HCT116 (cell line): ENCODE measurements around the gene RNF225. TPM values are rescaled to one million over a fixed set of nuclear protein-coding genes. Genes with fewer than 3 reads are reported as not detected.

ENCODE experiments used
- ATAC-seq: fragments of 200-7000 bp; cut with Tn5 transposase; 2 replicates; pipeline ENCODE4 v1.9.1; 2020; ENCODE audit warnings: mild to moderate bottlenecking, moderate library complexity
- BruUV-seq: library from RNA; stranded (reverse); fragments of 400-500 nt; replicated peaks from 2 replicates; lab custom pipeline; 2021; lab: Mats Ljungman, UMichigan
- CTCF ChIA-PET: fragments of 300-600 bp; sonication (Branson Sonifier 250); formaldehyde crosslinking; loops from one replicate; lab custom pipeline; 2021; ENCODE audit warnings: antibody characterized with exemption; lab: Charles Lee
- POLR2A ChIA-PET: fragments of 300-600, 350-600 bp; sonication (Branson Sonifier 250); formaldehyde crosslinking; loops from one replicate; lab custom pipeline; 2021; ENCODE audit warnings: antibody characterized with exemption; lab: Charles Lee
- RAD21 ChIA-PET, 2 experiments: fragments of 300-600 bp; sonication (Branson Sonifier 250); formaldehyde crosslinking; loops; one replicate each; lab custom pipeline; 2023; ENCODE audit warnings: low total read pairs in 2 of 2; ENCODE audit not compliant: uncharacterized antibody in 2 of 2, unreplicated experiment in 2 of 2, low non-redundant PET in 1 of 2; lab: Charles Lee
- DNase-seq: peaks from one replicate; pipeline ENCODE4 v3.0.0-alpha.2; 2010; ENCODE audit warnings: low read depth, low spot score
- H2AFZ ChIP-seq: fragments of 200-600 bp; shearing (Covaris generic), sonication (generic); 2 replicates; pipeline ENCODE4 v1.6.1; 2017; ENCODE audit warnings: low read depth, mixed run types, mixed read lengths, antibody characterized with exemption, low read length; ENCODE audit not compliant: poor library complexity, severe bottlenecking
- H3K27ac ChIP-seq: 2 replicates; pipeline ENCODE4 v1.5.1; 2012; ENCODE audit warnings: low read depth, low read length
- H3K27me3 ChIP-seq: fragments of 200-600 bp; sonication (generic); 2 replicates; pipeline ENCODE4 v1.6.1; 2016; ENCODE audit warnings: mixed run types, low read length, mixed read lengths; ENCODE audit not compliant: insufficient read depth
- H3K36me3 ChIP-seq, 2 experiments: fragments of 200-500 bp in 1 of 2; fragments of 200-600 bp in 1 of 2; sonication (Bioruptor generic) in 1 of 2; sonication (generic) in 1 of 2; 2 replicates each; pipeline versions ENCODE4 v1.5.1 to v1.6.1; 2014 to 2016; ENCODE audit warnings: low read length in 2 of 2, inconsistent platforms in 1 of 2, mixed read lengths in 1 of 2, mixed run types in 1 of 2; ENCODE audit not compliant: insufficient read depth in 2 of 2, control insufficient read depth in 1 of 2
- H3K4me1 ChIP-seq, 2 experiments: fragments of 200-600 bp in 1 of 2; sonication (generic) in 1 of 2; 2 replicates each; pipeline versions ENCODE4 v1.5.1 to v1.6.1; 2012 to 2017; ENCODE audit warnings: low read length in 2 of 2, inconsistent platforms in 1 of 2, mild to moderate bottlenecking in 1 of 2, mixed read lengths in 1 of 2, mixed run types in 1 of 2, moderate library complexity in 1 of 2; ENCODE audit not compliant: insufficient read depth in 2 of 2, control insufficient read depth in 1 of 2
- H3K4me2 ChIP-seq: fragments of 200-600 bp; sonication (generic); 2 replicates; pipeline ENCODE4 v1.6.1; 2017; ENCODE audit warnings: mixed run types, low read length, mixed read lengths
- H3K4me3 ChIP-seq, 2 experiments: fragments of 200-600 bp in 1 of 2; sonication (generic) in 1 of 2; replicated peaks in 1 of 2; 2 replicates each; pipeline ENCODE4 v1.5.1; 2011 to 2016; ENCODE audit warnings: low read length in 2 of 2, control low read depth in 1 of 2, low read depth in 1 of 2, mild to moderate bottlenecking in 1 of 2, mixed read lengths in 1 of 2, mixed run types in 1 of 2
- H3K79me2 ChIP-seq: fragments of 200-600 bp; sonication (generic); 2 replicates; pipeline ENCODE4 v1.6.1; 2017; ENCODE audit warnings: mild to moderate bottlenecking, mixed run types, low read length, moderate library complexity, mixed read lengths; ENCODE audit not compliant: insufficient read depth
- H3K9ac ChIP-seq: fragments of 200-600 bp; sonication (generic); 2 replicates; pipeline ENCODE4 v1.6.1; 2016; ENCODE audit warnings: low read length, mixed read lengths
- H3K9me2 ChIP-seq: fragments of 200-600 bp; sonication (generic), shearing (Covaris generic); 2 replicates; pipeline ENCODE4 v1.6.1; 2017; ENCODE audit warnings: mixed run types, mild to moderate bottlenecking, moderate library complexity; ENCODE audit not compliant: insufficient read depth
- H3K9me3 ChIP-seq, 2 experiments: fragments of 200-500 bp in 1 of 2; fragments of 200-600 bp in 1 of 2; sonication (Bioruptor generic) in 1 of 2; sonication (generic) in 1 of 2; 2 replicates each; pipeline ENCODE4 v1.6.1; 2014 to 2017; ENCODE audit warnings: low read length in 2 of 2, mixed read lengths in 2 of 2, inconsistent platforms in 1 of 2, low read depth in 1 of 2, mild to moderate bottlenecking in 1 of 2, mixed run types in 1 of 2, moderate library complexity in 1 of 2; ENCODE audit not compliant: control insufficient read depth in 1 of 2, insufficient read depth in 1 of 2
- H4K20me1 ChIP-seq: fragments of 200-600 bp; sonication (generic), shearing (Covaris generic); 2 replicates; pipeline ENCODE4 v1.6.1; 2017; ENCODE audit warnings: mixed run types, mild to moderate bottlenecking, moderate library complexity; ENCODE audit not compliant: insufficient read depth
- CBX3 ChIP-seq: IDR thresholded peaks from 2 replicates; pipeline ENCODE4 v1.6.1; 2012; ENCODE audit warnings: low read depth
- CEBPB ChIP-seq: IDR thresholded peaks from 2 replicates; pipeline ENCODE4 v1.6.1; 2012; ENCODE audit warnings: low read depth
- ELF1 ChIP-seq: IDR thresholded peaks from 2 replicates; pipeline ENCODE4 v1.6.1; 2012; ENCODE audit warnings: low read depth, borderline replicate concordance
- EZH2 ChIP-seq: fragments of 200-600 bp; sonication (generic); IDR thresholded peaks from 2 replicates; pipeline ENCODE4 v1.6.1; 2017; ENCODE audit warnings: antibody characterized with exemption, mixed run types
- EZH2phosphoT487 ChIP-seq: fragments of 200-600 bp; IDR thresholded peaks from 2 replicates; pipeline ENCODE4 v1.6.1; 2018; ENCODE audit warnings: antibody characterized with exemption, borderline replicate concordance
- FOSL1 ChIP-seq: IDR thresholded peaks from 2 replicates; pipeline ENCODE4 v1.6.1; 2012; ENCODE audit warnings: low read depth
- JUND ChIP-seq: IDR thresholded peaks from 2 replicates; pipeline ENCODE4 v1.6.1; 2012
- POLR2A ChIP-seq: IDR thresholded peaks from 2 replicates; pipeline ENCODE4 v1.7.0; 2011; ENCODE audit warnings: borderline replicate concordance; ENCODE audit not compliant: insufficient read depth, insufficient read length; ENCODE audit errors: extremely low read depth
- POLR2AphosphoS5 ChIP-seq: IDR thresholded peaks from 2 replicates; pipeline ENCODE4 v1.6.1; 2011; ENCODE audit warnings: mild to moderate bottlenecking, low read depth, low read length, moderate library complexity
- RAD21 ChIP-seq: IDR thresholded peaks from 2 replicates; pipeline ENCODE4 v1.6.1; 2012; ENCODE audit warnings: low read depth, mild to moderate bottlenecking
- SIN3A ChIP-seq: IDR thresholded peaks from 2 replicates; pipeline ENCODE4 v1.6.1; 2012; ENCODE audit warnings: low read depth
- SP1 ChIP-seq: IDR thresholded peaks from 2 replicates; pipeline ENCODE4 v1.6.1; 2012; ENCODE audit warnings: low read depth
- SRF ChIP-seq: IDR thresholded peaks from 2 replicates; pipeline ENCODE4 v1.6.1; 2012; ENCODE audit warnings: low read depth
- TCF7L2 ChIP-seq: IDR thresholded peaks from 2 replicates; pipeline ENCODE4 v1.7.0; 2011; ENCODE audit warnings: borderline replicate concordance, inconsistent platforms; ENCODE audit not compliant: insufficient read depth, insufficient read length; ENCODE audit errors: extremely low read depth
- YY1 ChIP-seq: IDR thresholded peaks from 2 replicates; pipeline ENCODE4 v1.6.1; 2011; ENCODE audit warnings: low read length, low read depth, moderate library complexity, mild to moderate bottlenecking; ENCODE audit not compliant: insufficient replicate concordance; ENCODE audit errors: extremely low read depth
- ZFX ChIP-seq: fragments of 450-650 bp; IDR thresholded peaks from 2 replicates; pipeline ENCODE4 v1.6.1; 2017
- intact Hi-C: fragments of 100-400 bp; cut with micrococcal nuclease; formaldehyde crosslinking; loops from 2 replicates; pipeline ENCODE4 v1.10.0; 2022
- total RNA-seq: library from RNA; stranded (reverse); gene quantifications from one replicate; pipeline ENCODE4 v1.2.1, GENCODE V29; 2021; ENCODE audit not compliant: unreplicated experiment
- TF ChIP-seq, protein P1 (sequence below): IDR thresholded peaks from 2 replicates; pipeline ENCODE4 v1.6.1; 2011; ENCODE audit warnings: mild to moderate bottlenecking, low read length, moderate library complexity; ENCODE audit not compliant: insufficient replicate concordance; ENCODE audit errors: extremely low read depth
- TF ChIP-seq, protein P2 (sequence below): IDR thresholded peaks from 2 replicates; pipeline ENCODE4 v1.6.1; 2012
- TF ChIP-seq, protein P3 (sequence below): IDR thresholded peaks from 2 replicates; pipeline ENCODE4 v1.6.1; 2012
- TF ChIP-seq, protein P4 (sequence below), 3 experiments: fragments of 200-600 bp in 1 of 3; sonication (generic) in 1 of 3; IDR thresholded peaks in 2 of 3; conservative IDR thresholded peaks in 1 of 3; 2 replicates each; pipeline ENCODE4 v1.5.1; 2012 to 2017; ENCODE audit warnings: low read depth in 2 of 3, low read length in 2 of 3, antibody characterized with exemption in 1 of 3, borderline replicate concordance in 1 of 3, control low read depth in 1 of 3, mild to moderate bottlenecking in 1 of 3, mixed read lengths in 1 of 3, mixed run types in 1 of 3, moderate library complexity in 1 of 3; ENCODE audit not compliant: insufficient read depth in 1 of 3

RNF225 gene
- total RNA-seq, 1 experiment from 2014 or later: 1.2 TPM

DNA sequence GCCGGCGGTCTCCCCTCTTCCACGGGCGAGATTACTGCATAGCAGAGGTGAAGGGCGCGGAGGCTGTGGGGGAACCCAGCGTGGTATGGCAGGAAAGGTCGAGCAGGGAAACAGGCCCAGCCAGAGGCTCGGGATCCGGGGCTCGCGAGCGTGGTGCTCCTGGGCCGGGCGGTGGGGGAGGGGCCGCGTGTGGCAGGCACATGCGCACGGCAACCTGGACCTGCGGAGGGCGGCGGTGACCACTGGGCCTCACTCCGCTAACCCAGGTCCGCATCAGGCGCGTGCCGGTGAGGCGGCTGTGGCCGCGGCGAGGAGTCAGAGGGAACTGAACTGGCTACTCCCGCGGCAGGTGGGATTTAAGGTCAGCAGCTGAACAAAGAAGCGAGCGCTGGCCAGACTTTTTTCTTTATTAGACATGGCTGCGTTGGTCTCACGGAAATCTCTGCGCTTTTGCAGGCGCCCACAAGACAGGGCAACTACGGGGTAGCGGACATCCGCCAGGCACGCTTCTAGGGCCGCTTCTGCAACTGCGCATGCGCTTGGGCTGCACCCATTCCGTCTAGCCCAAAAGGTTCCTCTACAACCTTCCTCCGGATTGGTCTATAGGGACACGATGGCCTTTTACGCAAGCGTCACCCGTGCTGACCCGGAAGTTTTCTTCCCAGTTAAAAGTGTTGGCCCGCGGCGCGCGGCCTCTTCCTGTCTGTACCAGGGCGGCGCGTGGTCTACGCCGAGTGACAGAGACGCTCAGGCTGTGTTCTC, 8.7 kb upstream of the RNF225 start, which contains the start of gene RPS5:
Gene RPS5, plus strand, starts transcription at position 694 of the 762 bp plus-strand sequence. CDS start 869 bp downstream, outside the sequence.
- Histone ChIP-seq H3K4me3 (peak within 1 kb of the TSS; percentile 62 to 96), H3K36me3 (peaks cover 18 to 41% of the 10 kb centered on the region in 2 experiments; a peak in 3 of 4 replicates), H4K20me1 (peaks cover 28% of the 10 kb centered on the region; the same call in 1 of the 2 replicates), H3K4me1 (peaks cover 23 to 51% of the 10 kb centered on the region in 2 experiments), H3K27ac (peak within 1 kb of the TSS; percentile 97), H3K27me3 (no peaks in the 10 kb centered on the region), H3K9me2 (no peaks in the 10 kb centered on the region), H3K79me2 (peaks cover 66% of the 10 kb centered on the region), H2AFZ (no peak within 1 kb of the TSS), H3K9me3 (no peaks in the 10 kb centered on the region), H3K9ac (peak within 1 kb of the TSS; percentile 100), H3K4me2 (peak within 1 kb of the TSS; percentile 94)
- ChIA-PET CTCF (no interaction called here), RAD21 (no interaction called here), POLR2A (interaction anchor here (1.5 kb wide), 1 partner anchor 24 kb away, joined by 4 read pairs; the partner anchor contains the start of gene ZNF497)
- peak; percentile 98 for DNase-seq
- ATAC-seq: peak; percentile 83
- intact Hi-C loops: no loop called here
- TSS peak; percentile 82 for BruUV-seq
- TF ChIP-seq JUND (no peak), SP1 (peak; percentile 94), EZH2 (no peak), SIN3A (peak; percentile 94), CEBPB (no peak), RAD21 (no peak), SRF (no peak), POLR2A (peak; percentile 67), YY1 (peak; percentile 61), ZFX (peak; percentile 89), FOSL1 (no peak), ELF1 (peak; percentile 85; the same call in 1 of the 2 replicates), EZH2phosphoT487 (no peak), POLR2AphosphoS5 (peak; percentile 95), CBX3 (no peak), TCF7L2 (peak; percentile 52)
- TF ChIP-seq, protein P1, sequence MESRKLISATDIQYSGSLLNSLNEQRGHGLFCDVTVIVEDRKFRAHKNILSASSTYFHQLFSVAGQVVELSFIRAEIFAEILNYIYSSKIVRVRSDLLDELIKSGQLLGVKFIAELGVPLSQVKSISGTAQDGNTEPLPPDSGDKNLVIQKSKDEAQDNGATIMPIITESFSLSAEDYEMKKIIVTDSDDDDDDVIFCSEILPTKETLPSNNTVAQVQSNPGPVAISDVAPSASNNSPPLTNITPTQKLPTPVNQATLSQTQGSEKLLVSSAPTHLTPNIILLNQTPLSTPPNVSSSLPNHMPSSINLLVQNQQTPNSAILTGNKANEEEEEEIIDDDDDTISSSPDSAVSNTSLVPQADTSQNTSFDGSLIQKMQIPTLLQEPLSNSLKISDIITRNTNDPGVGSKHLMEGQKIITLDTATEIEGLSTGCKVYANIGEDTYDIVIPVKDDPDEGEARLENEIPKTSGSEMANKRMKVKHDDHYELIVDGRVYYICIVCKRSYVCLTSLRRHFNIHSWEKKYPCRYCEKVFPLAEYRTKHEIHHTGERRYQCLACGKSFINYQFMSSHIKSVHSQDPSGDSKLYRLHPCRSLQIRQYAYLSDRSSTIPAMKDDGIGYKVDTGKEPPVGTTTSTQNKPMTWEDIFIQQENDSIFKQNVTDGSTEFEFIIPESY: no peak
- TF ChIP-seq, protein P2, sequence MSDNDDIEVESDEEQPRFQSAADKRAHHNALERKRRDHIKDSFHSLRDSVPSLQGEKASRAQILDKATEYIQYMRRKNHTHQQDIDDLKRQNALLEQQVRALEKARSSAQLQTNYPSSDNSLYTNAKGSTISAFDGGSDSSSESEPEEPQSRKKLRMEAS: peak; percentile 79
- TF ChIP-seq, protein P3, sequence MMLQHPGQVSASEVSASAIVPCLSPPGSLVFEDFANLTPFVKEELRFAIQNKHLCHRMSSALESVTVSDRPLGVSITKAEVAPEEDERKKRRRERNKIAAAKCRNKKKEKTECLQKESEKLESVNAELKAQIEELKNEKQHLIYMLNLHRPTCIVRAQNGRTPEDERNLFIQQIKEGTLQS: no peak
- TF ChIP-seq, protein P4, sequence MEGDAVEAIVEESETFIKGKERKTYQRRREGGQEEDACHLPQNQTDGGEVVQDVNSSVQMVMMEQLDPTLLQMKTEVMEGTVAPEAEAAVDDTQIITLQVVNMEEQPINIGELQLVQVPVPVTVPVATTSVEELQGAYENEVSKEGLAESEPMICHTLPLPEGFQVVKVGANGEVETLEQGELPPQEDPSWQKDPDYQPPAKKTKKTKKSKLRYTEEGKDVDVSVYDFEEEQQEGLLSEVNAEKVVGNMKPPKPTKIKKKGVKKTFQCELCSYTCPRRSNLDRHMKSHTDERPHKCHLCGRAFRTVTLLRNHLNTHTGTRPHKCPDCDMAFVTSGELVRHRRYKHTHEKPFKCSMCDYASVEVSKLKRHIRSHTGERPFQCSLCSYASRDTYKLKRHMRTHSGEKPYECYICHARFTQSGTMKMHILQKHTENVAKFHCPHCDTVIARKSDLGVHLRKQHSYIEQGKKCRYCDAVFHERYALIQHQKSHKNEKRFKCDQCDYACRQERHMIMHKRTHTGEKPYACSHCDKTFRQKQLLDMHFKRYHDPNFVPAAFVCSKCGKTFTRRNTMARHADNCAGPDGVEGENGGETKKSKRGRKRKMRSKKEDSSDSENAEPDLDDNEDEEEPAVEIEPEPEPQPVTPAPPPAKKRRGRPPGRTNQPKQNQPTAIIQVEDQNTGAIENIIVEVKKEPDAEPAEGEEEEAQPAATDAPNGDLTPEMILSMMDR (IDR thresholded peaks at IDR 0.05 in 2 of 3, conservative IDR thresholded peaks at IDR 0.05 in 1 of 3; ENCODE audit: borderline replicate concordance in 1 of 3, insufficient read depth in 1 of 3, low read depth in 2 of 3, low read length in 2 of 3): no peak
